Stimulated activated CD8-positive, alpha-beta memory T cell treated with anti-CD3 and anti-CD28 coated beads, Interleukin-15, amount 100 ng/mL, for 4 hours (primary cell): ENCODE measurements around the gene SMARCA2.

Source experiments
- DNase-seq, 2 donors: peaks; one replicate each; pipeline ENCODE4 v3.0.0-alpha.2; 2020; ENCODE audit warnings: low read depth in 2 of 2

The SMARCA2 gene

GRCh38 chr9:2014696-2015580, at the start of gene SMARCA2:
Gene SMARCA2, plus strand, starts transcription at chr9:2015347. Its CDS starts 13,676 bp downstream, at chr9:2029023.
- peak; percentile 92 to 94 for DNase-seq

GRCh38 chr9:1966725-1967366, 48.3 kb upstream of the SMARCA2 start:
- DNase-seq: no peak

- no peak for DNase-seq
Measured at GRCh38 chr9:1969160-1969559, 46.0 kb upstream of the SMARCA2 start.

GRCh38 chr9:1969898-1970297, 45.2 kb upstream of the SMARCA2 start:
- no peak for DNase-seq

DNA sequence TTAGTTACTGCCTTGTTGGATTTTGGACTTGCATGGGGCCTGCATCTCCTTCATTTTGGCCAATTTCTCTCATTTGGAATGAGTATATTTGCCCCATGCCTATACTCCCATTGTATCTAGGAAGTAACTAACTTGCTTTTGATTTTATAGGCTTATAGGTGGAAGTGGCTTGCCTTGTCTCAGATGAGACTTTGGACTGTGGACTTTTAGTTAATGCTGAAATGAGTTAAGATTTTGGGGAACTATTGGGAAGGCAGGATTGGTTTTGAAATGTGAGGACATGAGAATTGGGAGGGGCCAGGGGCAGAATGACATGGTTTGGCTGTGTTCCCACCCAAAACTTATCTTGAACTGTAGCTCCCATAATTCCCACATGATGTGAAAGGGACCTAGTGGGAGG, 42.5 kb upstream of the SMARCA2 start:
- no peak for DNase-seq

- DNase-seq: no peak
Measured at GRCh38 chr9:1977026-1977425, 38.1 kb upstream of the SMARCA2 start.

DNA sequence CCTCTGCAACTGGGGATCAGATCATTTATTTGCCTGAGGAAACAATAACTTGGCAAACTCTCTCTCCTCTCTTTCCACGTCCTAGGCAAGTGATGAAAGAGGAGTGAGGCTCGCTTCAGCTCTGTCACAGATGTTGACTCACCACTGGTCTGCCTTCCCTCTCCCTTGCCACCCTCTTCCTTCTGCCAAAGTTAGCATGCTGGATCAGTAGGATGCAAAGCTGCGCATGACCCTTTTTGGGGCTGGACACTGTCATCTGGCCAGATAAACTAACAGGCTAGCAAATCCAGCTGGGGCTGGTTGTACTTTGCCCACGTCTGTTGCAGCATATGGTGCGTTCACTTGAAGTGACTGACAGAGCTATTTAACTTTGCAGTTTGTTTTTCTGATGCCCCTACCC, 36.2 kb upstream of the SMARCA2 start:
- DNase-seq: no peak

- DNase-seq: no peak
Measured at GRCh38 chr9:1979741-1980367, 35.3 kb upstream of the SMARCA2 start.

DNA sequence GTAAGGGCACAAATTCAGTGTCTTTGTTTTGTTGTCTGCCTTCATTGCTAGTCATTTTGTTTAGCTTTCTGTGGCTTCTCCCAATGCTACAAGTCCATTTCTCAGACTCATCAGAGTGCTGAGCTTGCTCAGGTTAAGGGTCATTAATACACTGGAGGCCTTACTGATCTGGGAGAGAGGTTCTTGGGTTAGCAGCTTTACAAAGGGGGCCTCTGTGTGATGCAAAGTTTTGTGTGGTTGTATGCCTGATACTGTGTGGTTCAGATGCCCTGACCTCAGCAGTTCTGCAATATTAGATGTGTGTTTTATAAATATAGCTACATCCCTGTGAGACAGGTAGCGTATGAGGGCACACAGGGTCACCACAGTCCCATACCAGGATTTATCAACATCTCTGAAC, 34.8 kb upstream of the SMARCA2 start:
- DNase-seq: no peak

- DNase-seq: no peak
Measured at GRCh38 chr9:1982074-1982473, 33.1 kb upstream of the SMARCA2 start.

DNA sequence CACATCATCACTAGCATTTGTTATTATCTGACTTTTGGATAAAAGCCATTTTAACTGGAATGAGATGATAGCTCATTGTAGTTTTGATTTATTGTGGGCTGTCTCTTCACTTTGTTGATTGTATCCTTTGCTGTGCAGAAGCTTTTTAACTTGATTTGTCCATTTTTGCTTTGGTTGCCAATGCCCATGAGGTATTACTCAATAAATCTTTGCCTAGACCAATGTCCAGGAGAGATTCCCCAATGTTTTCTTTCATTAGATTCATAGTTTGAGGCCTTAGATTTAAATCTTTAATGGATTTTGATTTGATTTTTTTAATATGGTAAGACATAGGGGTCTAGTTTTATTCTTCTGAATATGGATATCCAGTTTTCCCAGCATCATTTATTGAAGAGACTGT, 28.8 kb upstream of the SMARCA2 start:
- no peak for DNase-seq

- no peak for DNase-seq
Measured at GRCh38 chr9:1989500-1989899, 25.6 kb upstream of the SMARCA2 start.

DNA sequence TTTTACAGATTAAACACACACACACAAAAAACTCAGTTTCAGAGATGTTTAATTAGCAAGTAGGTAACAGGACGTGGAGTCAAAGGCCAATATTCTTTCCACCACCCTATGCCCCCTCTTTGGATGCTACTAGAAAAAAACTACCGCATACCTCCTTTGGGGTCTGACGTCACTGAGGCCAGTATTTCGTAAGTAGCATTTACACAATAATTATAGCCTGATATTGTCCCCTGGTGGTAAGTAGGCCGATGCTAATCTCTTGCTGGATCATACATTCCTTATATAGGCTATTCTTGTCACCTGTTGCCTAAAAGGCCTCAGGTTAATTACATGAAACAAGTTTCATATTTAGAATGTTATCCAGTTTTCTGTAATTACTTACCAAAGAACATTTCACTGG, 21.0 kb upstream of the SMARCA2 start:
- no peak for DNase-seq

DNA sequence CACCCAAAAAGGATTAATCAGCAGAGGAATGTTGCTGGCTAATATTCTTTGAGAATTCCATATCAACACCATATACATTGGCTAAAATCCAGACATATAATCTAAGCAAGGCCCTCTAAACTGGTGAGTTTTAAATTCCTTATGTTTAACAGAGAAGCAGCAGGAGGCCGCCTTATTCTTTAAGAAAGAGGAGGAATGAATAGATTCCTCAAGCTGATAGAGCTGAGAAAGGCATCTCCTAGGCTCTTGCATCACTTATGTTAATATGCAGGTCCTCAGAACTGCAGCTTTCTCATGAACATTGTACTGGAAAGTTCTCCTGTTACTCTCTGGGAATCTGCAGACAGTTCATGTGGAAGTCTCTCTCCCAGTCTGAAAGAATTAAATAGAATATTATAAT, 20.1 kb upstream of the SMARCA2 start:
- DNase-seq: no peak

- DNase-seq: no peak
Measured at GRCh38 chr9:1996156-1996555, 19.0 kb upstream of the SMARCA2 start.

DNA sequence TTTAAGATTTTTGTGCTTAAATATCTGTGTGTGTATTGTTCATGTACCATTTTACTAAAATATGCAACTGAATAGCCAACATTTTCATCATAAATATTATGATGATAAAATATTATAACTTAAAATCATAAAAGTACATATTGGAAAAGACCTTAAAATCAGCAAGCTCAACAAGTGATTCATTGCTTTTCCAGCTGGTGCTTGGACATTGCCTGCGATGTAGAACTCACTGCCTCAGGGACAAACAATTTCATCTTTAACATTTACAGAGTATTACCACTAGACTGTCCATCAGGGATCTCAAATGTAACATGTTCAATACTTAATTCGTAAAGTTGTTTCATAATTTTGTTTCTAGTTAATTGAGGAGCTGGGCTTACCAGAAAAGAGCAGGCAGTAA, 17.5 kb upstream of the SMARCA2 start:
- no peak for DNase-seq

- no peak for DNase-seq
Measured at GRCh38 chr9:1998111-1998510, 17.0 kb upstream of the SMARCA2 start.

DNA sequence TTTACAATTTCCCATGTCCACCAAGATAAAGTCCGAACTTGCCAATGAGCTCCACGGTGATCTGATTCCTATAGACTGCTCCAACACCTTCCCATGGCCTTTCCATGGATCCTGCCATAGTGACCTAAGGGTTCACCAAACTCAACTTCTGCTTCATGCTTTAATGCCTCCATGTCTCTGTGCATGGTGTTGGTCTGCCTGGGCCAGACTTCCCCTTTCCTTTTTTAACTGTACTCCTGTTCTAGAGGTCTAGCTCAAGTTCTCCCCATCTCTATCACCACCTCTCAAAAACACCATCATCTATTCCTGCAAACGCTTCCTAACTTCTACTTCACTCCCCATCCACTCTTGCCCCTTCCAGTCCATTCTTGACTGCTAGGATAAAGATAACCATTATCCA, 14.8 kb upstream of the SMARCA2 start:
- no peak for DNase-seq

DNA sequence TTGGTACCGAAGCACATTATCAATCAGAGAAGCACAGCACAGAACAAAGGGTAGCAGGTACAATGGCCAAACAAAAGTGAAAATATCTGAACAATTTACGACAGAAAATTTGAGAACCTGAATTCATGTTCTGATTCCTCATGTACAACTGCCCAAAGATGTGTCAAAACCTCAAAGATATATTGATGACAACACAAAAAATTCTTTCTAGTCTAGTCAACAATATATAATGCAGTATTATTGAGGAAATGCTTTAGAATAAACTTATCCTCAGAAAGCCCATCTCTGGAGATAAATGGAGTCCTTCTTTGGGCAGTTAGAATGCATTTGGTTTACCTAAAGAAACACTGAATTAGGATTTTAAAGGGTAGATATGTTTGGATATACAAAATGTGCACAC, 6.8 kb upstream of the SMARCA2 start:
- no peak for DNase-seq

DNA sequence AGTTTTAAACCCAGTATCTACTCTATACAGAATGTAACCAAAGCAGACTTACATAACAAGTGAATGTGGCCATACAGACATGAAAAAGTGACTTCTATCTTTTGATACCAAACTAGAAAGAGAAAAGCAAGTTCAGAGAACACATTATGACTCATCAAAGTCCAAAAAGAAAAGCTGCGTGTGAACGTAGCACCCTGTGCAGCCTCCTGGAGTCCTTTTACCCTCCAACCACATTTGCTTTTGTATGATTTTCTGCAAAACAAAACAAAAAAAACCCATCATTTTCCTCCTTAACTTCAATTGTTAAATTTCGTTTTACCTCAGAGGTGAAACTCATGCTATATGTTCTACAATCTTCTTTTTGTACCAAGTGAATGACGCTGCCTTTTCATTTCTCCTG, 2.8 kb upstream of the SMARCA2 start:
- DNase-seq: no peak

- DNase-seq: no peak
Measured at GRCh38 chr9:2013743-2014475, 1.2 kb upstream of the SMARCA2 start.
